Endothelial cell of umbilical vein (primary cell): ENCODE results near the gene KRT83. TPM values are rescaled to one million over a fixed set of nuclear protein-coding genes. Genes with fewer than 3 reads are reported as not detected.

Experiments
- BruUV-seq: library from RNA; stranded (reverse); fragments of 400-500 nt; replicated peaks from 2 replicates; lab custom pipeline; 2021; lab: Mats Ljungman, UMichigan
- CTCF ChIA-PET: fragments of 300-600, 350-600 bp; sonication (Branson Sonifier 250); formaldehyde crosslinking; loops from one replicate; lab custom pipeline; 2021; ENCODE audit warnings: antibody characterized with exemption, inconsistent platforms; lab: Charles Lee
- POLR2A ChIA-PET: fragments of 300-600, 350-600 bp; sonication (Branson Sonifier 250); formaldehyde crosslinking; loops from one replicate; lab custom pipeline; 2021; ENCODE audit warnings: antibody characterized with exemption, inconsistent platforms; lab: Charles Lee
- DNase-seq: peaks from one replicate; pipeline ENCODE4 v3.0.0-alpha.2; 2011; ENCODE audit warnings: low read depth, low spot score
- FAIRE-seq: peaks from 2 replicates; lab custom pipeline; 2011; peaks lifted over from hg19 to GRCh38; lab: Jason Lieb, UNC
- H2AFZ ChIP-seq: 2 replicates; pipeline ENCODE4 v1.6.0; 2012; ENCODE audit warnings: low read depth, low read length, control low read depth, inconsistent platforms
- H3K27ac ChIP-seq: 2 replicates; pipeline ENCODE4 v1.5.1; 2011; ENCODE audit warnings: low read depth, mild to moderate bottlenecking, control low read depth, low read length, moderate library complexity; ENCODE audit not compliant: insufficient read depth
- H3K27me3 ChIP-seq, 2 experiments: 2 replicates each; pipeline versions ENCODE4 v1.6.0 to v1.6.1; 2011; ENCODE audit warnings: low read length in 2 of 2, mixed read lengths in 1 of 2; ENCODE audit not compliant: control insufficient read depth in 2 of 2, insufficient read depth in 2 of 2
- H3K36me3 ChIP-seq, 2 experiments: 2 replicates in 1 of 2; 3 replicates in 1 of 2; pipeline ENCODE4 v1.5.1; 2011; ENCODE audit warnings: low read length in 2 of 2, mild to moderate bottlenecking in 1 of 2, moderate library complexity in 1 of 2; ENCODE audit not compliant: control insufficient read depth in 2 of 2, insufficient read depth in 2 of 2; ENCODE audit errors: extremely low read depth in 1 of 2
- H3K4me1 ChIP-seq: 3 replicates; pipeline ENCODE4 v1.5.1; 2011; ENCODE audit warnings: mild to moderate bottlenecking, low read length; ENCODE audit not compliant: control insufficient read depth, insufficient read depth; ENCODE audit errors: extremely low read depth
- H3K4me2 ChIP-seq: 2 replicates; pipeline ENCODE4 v1.6.1; 2011; ENCODE audit warnings: low read length, control low read depth, mixed read lengths; ENCODE audit not compliant: insufficient read depth
- H3K4me3 ChIP-seq, 3 experiments: fragments of 200-600 bp in 1 of 3; sonication (generic), shearing (Covaris generic) in 1 of 3; replicated peaks in 1 of 3; 2 replicates each; pipeline ENCODE4 v1.5.1; 2011 to 2016; ENCODE audit warnings: control low read depth in 3 of 3, low read length in 3 of 3, mild to moderate bottlenecking in 2 of 3, inconsistent platforms in 1 of 3, low read depth in 1 of 3, moderate library complexity in 1 of 3; ENCODE audit not compliant: insufficient read depth in 1 of 3
- H3K79me2 ChIP-seq: 2 replicates; pipeline ENCODE4 v1.6.0; 2012; ENCODE audit warnings: low read length, inconsistent platforms; ENCODE audit not compliant: control insufficient read depth, insufficient read depth
- H3K9ac ChIP-seq: replicated peaks from 2 replicates; pipeline ENCODE3; 2011; ENCODE audit warnings: low read length, control low read depth; ENCODE audit not compliant: insufficient read depth; ENCODE audit errors: extremely low read depth
- H3K9me1 ChIP-seq: replicated peaks from 3 replicates; pipeline ENCODE4 v1.6.0; 2011; ENCODE audit warnings: mild to moderate bottlenecking, low read length; ENCODE audit not compliant: control insufficient read depth, insufficient read depth; ENCODE audit errors: extremely low read depth
- H3K9me3 ChIP-seq: replicated peaks from 2 replicates; pipeline ENCODE4 v1.5.1; 2012; ENCODE audit warnings: low read length, inconsistent platforms; ENCODE audit not compliant: control insufficient read depth, insufficient read depth
- H4K20me1 ChIP-seq: replicated peaks from 2 replicates; pipeline ENCODE3; 2011; ENCODE audit warnings: mild to moderate bottlenecking, low read length; ENCODE audit not compliant: control insufficient read depth, insufficient read depth; ENCODE audit errors: extremely low read depth
- CTCF ChIP-seq, 2 donors: IDR thresholded peaks; 1 replicate in 1 of 2; 2 replicates in 1 of 2; pipeline ENCODE4 v1.5.1; 2011; ENCODE audit warnings: low read length in 2 of 2, mild to moderate bottlenecking in 2 of 2, moderate library complexity in 2 of 2, control low read depth in 1 of 2, inconsistent platforms in 1 of 2, low read depth in 1 of 2; ENCODE audit not compliant: insufficient read depth in 1 of 2; ENCODE audit errors: extremely low read depth in 1 of 2
- EZH2 ChIP-seq: IDR thresholded peaks from 2 replicates; pipeline ENCODE4 v1.6.1; 2012; ENCODE audit warnings: borderline replicate concordance, low read depth, mild to moderate bottlenecking, moderate library complexity, low read length, inconsistent platforms; ENCODE audit not compliant: severe bottlenecking
- FOS ChIP-seq: IDR thresholded peaks from 2 replicates; pipeline ENCODE4 v1.6.1; 2011; ENCODE audit warnings: mild to moderate bottlenecking, low read length, moderate library complexity, borderline replicate concordance; ENCODE audit not compliant: insufficient read depth
- GATA2 ChIP-seq: IDR thresholded peaks from 2 replicates; pipeline ENCODE4 v1.7.0; 2011; ENCODE audit warnings: low read depth, mild to moderate bottlenecking, moderate library complexity, mixed read lengths, low read length; ENCODE audit not compliant: insufficient read length, insufficient read depth
- JUN ChIP-seq: IDR thresholded peaks from 2 replicates; pipeline ENCODE4 v1.6.1; 2011; ENCODE audit warnings: borderline replicate concordance, low read depth; ENCODE audit not compliant: insufficient read length, insufficient read depth
- MAX ChIP-seq: IDR thresholded peaks from 2 replicates; pipeline ENCODE4 v1.6.1; 2011; ENCODE audit not compliant: insufficient read depth, insufficient read length
- MYC ChIP-seq: IDR thresholded peaks from one replicate; pipeline ENCODE4 v1.6.1; 2011; ENCODE audit warnings: mild to moderate bottlenecking, low read depth, low read length
- POLR2A ChIP-seq: IDR thresholded peaks from 2 replicates; pipeline ENCODE4 v1.6.1; 2012; ENCODE audit warnings: low read depth, mild to moderate bottlenecking, control low read depth, low read length
- POLR2AphosphoS5 ChIP-seq: IDR thresholded peaks from 2 replicates; pipeline ENCODE4 v1.6.1; 2012; ENCODE audit warnings: low read depth, mild to moderate bottlenecking, control low read depth, low read length, moderate library complexity; ENCODE audit not compliant: insufficient read depth
- dilution Hi-C: fragments of 300-500 bp; cut with MboI; formaldehyde crosslinking; loops from one replicate; pipeline ENCODE4 v1.15.0; 2019; ENCODE audit warnings: low sequenced_read_pairs; ENCODE audit not compliant: extremely low pct_ligation_motif_present
- intact Hi-C: fragments of 100-400 bp; cut with micrococcal nuclease; formaldehyde crosslinking; loops from one replicate; pipeline ENCODE4 v1.10.0; 2022
- polyA plus RNA-seq, 4 experiments: library from polyadenylated mRNA; depleted of rRNA in 3 of 4; stranded (reverse) in 3 of 4; unstranded in 1 of 4; fragments of >200 nt; gene quantifications; 2 replicates each; pipeline versions ENCODE4 v1.2.1 to v1.2.3, GENCODE V29; 2011 to 2012; ENCODE audit warnings: missing spikeins in 1 of 4
- total RNA-seq: library from RNA; stranded (reverse); gene quantifications from 2 replicates; pipeline ENCODE4 v1.2.3, GENCODE V29; 2021

Gene KRT83
- total and polyA plus RNA-seq, 2 donors (not counting 3 experiments of a cell fraction or from before 2014, with no cell fraction given) = not detected

- TF ChIP-seq EZH2 (no peak), JUN (no peak), POLR2A (no peak), GATA2 (no peak), MYC (no peak), FOS (no peak), CTCF (IDR thresholded peaks at IDR 0.05; ENCODE audit: extremely low read depth in 1 of 2, insufficient read depth in 1 of 2, low read depth in 1 of 2, low read length in 2 of 2) (no peak)
- CTCF ChIA-PET = no interaction called here
Observed at GRCh38 chr12:52323001-52323400, 1.8 kb upstream of the KRT83 start.

GRCh38 chr12:52322069-52322468, 871 bp upstream of the KRT83 start:
- no TSS peak for BruUV-seq

More at GRCh38 chr12:52323001-52323400, 1.8 kb upstream of the KRT83 start:
- Histone ChIP-seq H3K27ac (no peak overlapping the region), H3K36me3 (no peaks in the 10 kb centered on the region), H3K4me3 (no peak overlapping the region), H3K27me3 (peaks cover 52 to 54% of the 10 kb centered on the region in 2 experiments), H3K79me2 (no peaks in the 10 kb centered on the region), H3K9me3 (no peaks in the 10 kb centered on the region), H3K4me2 (no peak overlapping the region), H2AFZ (no peak overlapping the region), H3K9me1 (no peaks in the 10 kb centered on the region), H4K20me1 (no peaks in the 10 kb centered on the region), H3K9ac (no peak overlapping the region), H3K4me1 (no peaks in the 10 kb centered on the region)
- POLR2A ChIA-PET = no interaction called here
- FAIRE-seq (no peak), DNase-seq (no peak)
- no TSS peak for BruUV-seq
- dilution Hi-C loops (no loop called here), intact Hi-C loops (no loop called here)

More at GRCh38 chr12:52322069-52322468, 871 bp upstream of the KRT83 start:
- H3K4me3 ChIP-seq = no peak overlapping the region
- ChIA-PET POLR2A (no interaction called here), CTCF (interaction anchor here (1.3 kb wide), 1 partner anchor 15 kb away, joined by 3 read pairs; no protein-coding TSS in a partner anchor)
- FAIRE-seq (no peak), DNase-seq (no peak)
- H2AFZ ChIP-seq = no peak overlapping the region
- TF ChIP-seq CTCF (IDR thresholded peaks at IDR 0.05; ENCODE audit: extremely low read depth in 1 of 2, insufficient read depth in 1 of 2, low read depth in 1 of 2, low read length in 2 of 2) (no peak), POLR2AphosphoS5 (no peak), MAX (no peak), MYC (no peak), FOS (no peak), GATA2 (no peak), EZH2 (no peak), JUN (no peak), POLR2A (no peak)
- H3K4me1 ChIP-seq = no peaks in the 10 kb centered on the region
- H3K4me2 ChIP-seq = no peak overlapping the region
- intact Hi-C loops (no loop called here), dilution Hi-C loops (no loop called here)
- no peaks in the 10 kb centered on the region for H3K79me2 ChIP-seq
- H3K9me1 ChIP-seq = no peaks in the 10 kb centered on the region
- H3K36me3 ChIP-seq = no peaks in the 10 kb centered on the region
- H3K9ac ChIP-seq = no peak overlapping the region
- no peaks in the 10 kb centered on the region for H3K9me3 ChIP-seq
- H3K27me3 ChIP-seq = peaks cover 52 to 55% of the 10 kb centered on the region in 2 experiments
- H3K27ac ChIP-seq = no peak overlapping the region
- H4K20me1 ChIP-seq = no peaks in the 10 kb centered on the region
